ENCODE measurements around the gene PEX14. TPM values are rescaled to one million over a fixed set of nuclear protein-coding genes. Genes with fewer than 3 reads are reported as not detected.
A peak's percentile ranks its signal among the peaks of the same experiment; 100 is the strongest.
"Not testable (repeated sequence)": the region's sequence is repeated elsewhere in the genome, so short reads cannot be mapped to it uniquely, and the experiment has no call there.

PEX14 gene
- total RNA-seq, 2 donors from 2014 or later: 24.3 to 26.0 TPM

GRCh38 chr1:10456048-10456447 lies 18.7 kb upstream of the PEX14 start:
- Mint-ChIP-seq H3K27me3 (ENCODE audit: insufficient read depth) (no peaks in the 10 kb centered on the region), H3K27ac (no peak overlapping the region), H3K36me3 (ENCODE audit: low read depth) (peaks cover 36% of the 10 kb centered on the region), H3K4me1 (peaks cover 11% of the 10 kb centered on the region), H3K4me3 (no peak overlapping the region), H3K9me3 (peaks cover 6% of the 10 kb centered on the region)
- peak; percentile 54 for TF ChIP-seq CTCF (conservative IDR thresholded peaks at IDR 0.05)
- Histone ChIP-seq H3K36me3 (ENCODE audit: control insufficient read depth, insufficient read depth, low read length) (peaks cover 19% of the 10 kb centered on the region), H3K9me3 (ENCODE audit: control insufficient read depth, low read length) (peaks cover 8% of the 10 kb centered on the region), H3K27me3 (ENCODE audit: control insufficient read depth, insufficient read depth, low read length, poor library complexity, severe bottlenecking) (no peaks in the 10 kb centered on the region), H3K27ac (ENCODE audit: low read depth, low read length) (no peak overlapping the region), H3K9ac (ENCODE audit: extremely low read depth, low read length, poor library complexity, severe bottlenecking) (no peak overlapping the region), H3K4me3 (ENCODE audit: low read length) (no peak overlapping the region), H3K4me1 (ENCODE audit: control insufficient read depth, insufficient read depth, low read length) (no peaks in the 10 kb centered on the region)
- DNase-seq: no peak
- WGBS, 2 experiments (ENCODE audit: insufficient coverage in 1 of 2, insufficient read length in 1 of 2): 85 to 92% methylated on average over 3 to 5 of the region's 5 CpGs

- TF ChIP-seq CTCF (conservative IDR thresholded peaks at IDR 0.05): no peak
- Histone ChIP-seq H3K4me1 (ENCODE audit: control insufficient read depth, insufficient read depth, low read length) (no peaks in the 10 kb centered on the region), H3K9ac (ENCODE audit: extremely low read depth, low read length, poor library complexity, severe bottlenecking) (no peak overlapping the region), H3K27me3 (ENCODE audit: control insufficient read depth, insufficient read depth, low read length, poor library complexity, severe bottlenecking) (no peaks in the 10 kb centered on the region), H3K4me3 (ENCODE audit: low read length) (no peak overlapping the region), H3K36me3 (ENCODE audit: control insufficient read depth, insufficient read depth, low read length) (peaks cover 25% of the 10 kb centered on the region), H3K9me3 (ENCODE audit: control insufficient read depth, low read length) (peaks cover 8% of the 10 kb centered on the region), H3K27ac (ENCODE audit: low read depth, low read length) (peak overlapping the region; percentile 42)
- Mint-ChIP-seq H3K9me3 (peaks cover 6% of the 10 kb centered on the region), H3K27ac (no peak overlapping the region), H3K4me3 (no peak overlapping the region), H3K36me3 (ENCODE audit: low read depth) (peaks cover 42% of the 10 kb centered on the region), H3K4me1 (peaks cover 5% of the 10 kb centered on the region), H3K27me3 (ENCODE audit: insufficient read depth) (no peaks in the 10 kb centered on the region)
- DNase-seq: no peak
- 95 to 100% methylated on average over 1 to 6 of the region's 7 CpGs for WGBS, 2 experiments (ENCODE audit: insufficient coverage in 1 of 2, insufficient read length in 1 of 2)
Observed at GRCh38 chr1:10456661-10457060, 18.1 kb upstream of the PEX14 start.

GRCh38 chr1:10457462-10457861 lies 17.3 kb upstream of the PEX14 start:
- not testable (repeated sequence) for H3K4me1 ChIP-seq (ENCODE audit: control insufficient read depth, insufficient read depth, low read length); H3K4me3 ChIP-seq (ENCODE audit: low read length); DNase-seq; H3K27me3 Mint-ChIP-seq (ENCODE audit: insufficient read depth); H3K4me1 Mint-ChIP-seq; H3K27ac ChIP-seq (ENCODE audit: low read depth, low read length); H3K4me3 Mint-ChIP-seq; H3K9me3 ChIP-seq (ENCODE audit: control insufficient read depth, low read length); H3K9ac ChIP-seq (ENCODE audit: extremely low read depth, low read length, poor library complexity, severe bottlenecking); H3K27me3 ChIP-seq (ENCODE audit: control insufficient read depth, insufficient read depth, low read length, poor library complexity, severe bottlenecking); H3K9me3 Mint-ChIP-seq
- H3K27ac Mint-ChIP-seq: peak overlapping the region; percentile 26
- H3K36me3 ChIP-seq (ENCODE audit: control insufficient read depth, insufficient read depth, low read length): peaks cover 30% of the 10 kb centered on the region
- peaks cover 48% of the 10 kb centered on the region for H3K36me3 Mint-ChIP-seq (ENCODE audit: low read depth)
- 92 to 93% methylated on average over 6 to 7 of the region's 7 CpGs for WGBS, 2 experiments (ENCODE audit: insufficient coverage in 1 of 2, insufficient read length in 1 of 2)

- peaks cover 6% of the 10 kb centered on the region for H3K9me3 Mint-ChIP-seq
- H3K27me3 Mint-ChIP-seq (ENCODE audit: insufficient read depth): no peaks in the 10 kb centered on the region
- no peak overlapping the region for H3K4me3 Mint-ChIP-seq
- Histone ChIP-seq H3K4me3 (ENCODE audit: low read length) (no peak overlapping the region), H3K36me3 (ENCODE audit: control insufficient read depth, insufficient read depth, low read length) (peaks cover 34% of the 10 kb centered on the region), H3K4me1 (ENCODE audit: control insufficient read depth, insufficient read depth, low read length) (no peaks in the 10 kb centered on the region), H3K27me3 (ENCODE audit: control insufficient read depth, insufficient read depth, low read length, poor library complexity, severe bottlenecking) (no peaks in the 10 kb centered on the region), H3K27ac (ENCODE audit: low read depth, low read length) (no peak overlapping the region), H3K9ac (ENCODE audit: extremely low read depth, low read length, poor library complexity, severe bottlenecking) (no peak overlapping the region), H3K9me3 (ENCODE audit: control insufficient read depth, low read length) (peaks cover 8% of the 10 kb centered on the region)
- peak overlapping the region; percentile 26 for H3K27ac Mint-ChIP-seq
- no peak for DNase-seq
- peaks cover 52% of the 10 kb centered on the region for H3K36me3 Mint-ChIP-seq (ENCODE audit: low read depth)
- TF ChIP-seq CTCF (conservative IDR thresholded peaks at IDR 0.05): no peak
- 94 to 99% methylated on average over 8 to 9 of the region's 9 CpGs for WGBS, 2 experiments (ENCODE audit: insufficient coverage in 1 of 2, insufficient read length in 1 of 2)
- H3K4me1 Mint-ChIP-seq: peaks cover 4% of the 10 kb centered on the region
Observed at GRCh38 chr1:10457875-10458274, 16.9 kb upstream of the PEX14 start.

Measured in endodermal cell (in vitro differentiated cells).